HepG2 (cell line): Measurements from ENCODE around the gene PSMC1.

Source experiments
- EP300 ChIP-seq, 3 experiments: sonication (generic) in 1 of 3; formaldehyde crosslinking in 1 of 3; IDR thresholded peaks; 2 replicates each; pipeline versions ENCODE4 v1.5.1 to v1.6.1; 2011 to 2020; ENCODE audit warnings: low read depth in 2 of 3, low read length in 2 of 3, borderline replicate concordance in 1 of 3, improper control_type of control experiment in 1 of 3, mild to moderate bottlenecking in 1 of 3, missing genetic modification reagents in 1 of 3, moderate library complexity in 1 of 3
- EZH2 ChIP-seq: conservative IDR thresholded peaks from 2 replicates; pipeline ENCODE4 v1.6.1; 2012; ENCODE audit warnings: mild to moderate bottlenecking, low read depth, low read length, moderate library complexity
- FOXJ3 ChIP-seq: sonication (generic); formaldehyde crosslinking; IDR thresholded peaks from 2 replicates; pipeline ENCODE4 v1.4.0; 2020; ENCODE audit warnings: missing genetic modification reagents, mild to moderate bottlenecking, borderline replicate concordance
- KDM3A ChIP-seq: IDR thresholded peaks from 2 replicates; pipeline ENCODE4 v1.6.1; 2018; ENCODE audit warnings: low read depth, missing compliant biosample characterization
- RXRA ChIP-seq: sonication (generic); formaldehyde crosslinking; IDR thresholded peaks from 2 replicates; pipeline ENCODE4 v1.5.1; 2020; ENCODE audit warnings: missing genetic modification reagents
- TF ChIP-seq, protein P1 (sequence below): sonication (generic); formaldehyde crosslinking; IDR thresholded peaks from 2 replicates; pipeline ENCODE4 v1.4.0; 2020; ENCODE audit warnings: missing genetic modification reagents
- TF ChIP-seq, protein P2 (sequence below): IDR thresholded peaks from 2 replicates; pipeline ENCODE4 v1.6.1; 2016; ENCODE audit warnings: missing compliant biosample characterization, missing genetic modification reagents, borderline replicate concordance

GRCh38 chr14:90280096-90280495 lies 23.7 kb downstream of the PSMC1 start:
- TF ChIP-seq EP300 (IDR thresholded peaks at IDR 0.05; ENCODE audit: low read depth in 2 of 2, low read length in 2 of 2) (no peak), EP300 (CRISPR knock-in tag; IDR thresholded peaks at IDR 0.05; ENCODE audit: borderline replicate concordance) (no peak), RXRA (CRISPR knock-in tag) (no peak), EZH2 (no peak), KDM3A (CRISPR knock-in tag) (no peak), FOXJ3 (no peak)
- TF ChIP-seq, protein P1, sequence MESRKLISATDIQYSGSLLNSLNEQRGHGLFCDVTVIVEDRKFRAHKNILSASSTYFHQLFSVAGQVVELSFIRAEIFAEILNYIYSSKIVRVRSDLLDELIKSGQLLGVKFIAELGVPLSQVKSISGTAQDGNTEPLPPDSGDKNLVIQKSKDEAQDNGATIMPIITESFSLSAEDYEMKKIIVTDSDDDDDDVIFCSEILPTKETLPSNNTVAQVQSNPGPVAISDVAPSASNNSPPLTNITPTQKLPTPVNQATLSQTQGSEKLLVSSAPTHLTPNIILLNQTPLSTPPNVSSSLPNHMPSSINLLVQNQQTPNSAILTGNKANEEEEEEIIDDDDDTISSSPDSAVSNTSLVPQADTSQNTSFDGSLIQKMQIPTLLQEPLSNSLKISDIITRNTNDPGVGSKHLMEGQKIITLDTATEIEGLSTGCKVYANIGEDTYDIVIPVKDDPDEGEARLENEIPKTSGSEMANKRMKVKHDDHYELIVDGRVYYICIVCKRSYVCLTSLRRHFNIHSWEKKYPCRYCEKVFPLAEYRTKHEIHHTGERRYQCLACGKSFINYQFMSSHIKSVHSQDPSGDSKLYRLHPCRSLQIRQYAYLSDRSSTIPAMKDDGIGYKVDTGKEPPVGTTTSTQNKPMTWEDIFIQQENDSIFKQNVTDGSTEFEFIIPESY: no peak
- TF ChIP-seq, protein P2, sequence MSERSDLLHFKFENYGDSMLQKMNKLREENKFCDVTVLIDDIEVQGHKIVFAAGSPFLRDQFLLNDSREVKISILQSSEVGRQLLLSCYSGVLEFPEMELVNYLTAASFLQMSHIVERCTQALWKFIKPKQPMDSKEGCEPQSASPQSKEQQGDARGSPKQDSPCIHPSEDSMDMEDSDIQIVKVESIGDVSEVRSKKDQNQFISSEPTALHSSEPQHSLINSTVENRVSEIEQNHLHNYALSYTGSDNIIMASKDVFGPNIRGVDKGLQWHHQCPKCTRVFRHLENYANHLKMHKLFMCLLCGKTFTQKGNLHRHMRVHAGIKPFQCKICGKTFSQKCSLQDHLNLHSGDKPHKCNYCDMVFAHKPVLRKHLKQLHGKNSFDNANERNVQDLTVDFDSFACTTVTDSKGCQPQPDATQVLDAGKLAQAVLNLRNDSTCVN (CRISPR knock-in tag): no peak
